Middle frontal gyrus (tissue), 1 donor: ENCODE measurements around the gene WDFY3.

Source experiments
- DNase-seq: peaks from one replicate; pipeline ENCODE4 v3.0.0-alpha.2; 2015; ENCODE audit warnings: low spot score; ENCODE audit errors: extremely low spot score

Gene WDFY3

DNA sequence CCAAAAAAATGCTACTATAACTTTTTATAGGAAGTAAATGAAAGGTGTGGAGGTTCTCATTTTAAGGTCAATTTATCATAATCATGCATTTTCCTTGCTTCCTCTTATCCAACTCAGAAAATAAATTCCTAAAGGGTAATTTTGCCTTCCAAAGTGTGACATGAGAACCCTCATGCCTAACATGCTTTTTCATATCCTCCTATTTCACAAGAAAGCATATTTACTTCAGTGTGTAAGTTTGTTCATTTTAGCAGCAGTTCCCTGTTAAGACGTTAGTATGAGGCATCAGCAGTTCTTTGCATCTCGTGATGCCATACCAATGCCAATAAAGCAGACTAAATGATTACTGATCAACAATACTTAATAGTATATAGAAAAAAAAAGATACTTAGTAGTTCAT is 18.4 kb downstream of the WDFY3 start:
- DNase-seq: no peak

DNA sequence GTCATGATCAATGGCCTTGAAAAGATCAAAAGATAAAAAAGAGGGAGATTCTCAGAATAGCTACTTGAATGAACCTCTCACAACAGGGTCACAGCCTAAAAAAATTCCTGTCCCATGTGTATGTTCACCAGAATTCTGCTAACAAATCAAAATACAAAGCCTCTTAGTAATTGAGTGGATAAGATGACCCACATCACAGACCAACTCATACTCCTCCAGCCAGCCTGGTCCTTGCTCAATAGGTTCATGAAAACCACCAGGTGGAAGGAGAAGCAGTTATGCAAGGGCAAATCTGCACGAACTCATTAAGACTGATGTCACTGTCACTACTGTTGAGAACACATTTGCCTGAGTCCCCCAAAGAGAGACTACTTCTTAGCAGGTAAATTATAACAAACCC is 21.5 kb downstream of the WDFY3 start:
- no peak for DNase-seq

DNA sequence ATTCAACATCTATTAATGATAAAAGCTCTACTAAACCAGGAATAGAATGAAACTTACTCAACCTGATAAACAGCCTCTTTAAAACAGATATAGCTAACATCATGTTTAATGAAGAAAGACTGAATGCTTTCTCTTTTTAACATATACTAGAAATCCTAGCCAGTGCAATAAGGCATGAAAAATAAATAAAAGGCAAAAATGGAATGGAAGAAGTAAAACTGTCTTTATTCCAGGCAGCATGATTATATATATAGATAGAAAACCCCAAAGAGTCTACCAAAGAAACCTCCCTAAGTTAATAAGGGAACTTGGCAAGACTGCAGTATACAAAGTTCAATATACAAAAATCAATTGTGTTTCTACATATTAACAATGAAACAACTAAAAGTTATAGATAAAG is 25.5 kb downstream of the WDFY3 start:
- DNase-seq: no peak

DNA sequence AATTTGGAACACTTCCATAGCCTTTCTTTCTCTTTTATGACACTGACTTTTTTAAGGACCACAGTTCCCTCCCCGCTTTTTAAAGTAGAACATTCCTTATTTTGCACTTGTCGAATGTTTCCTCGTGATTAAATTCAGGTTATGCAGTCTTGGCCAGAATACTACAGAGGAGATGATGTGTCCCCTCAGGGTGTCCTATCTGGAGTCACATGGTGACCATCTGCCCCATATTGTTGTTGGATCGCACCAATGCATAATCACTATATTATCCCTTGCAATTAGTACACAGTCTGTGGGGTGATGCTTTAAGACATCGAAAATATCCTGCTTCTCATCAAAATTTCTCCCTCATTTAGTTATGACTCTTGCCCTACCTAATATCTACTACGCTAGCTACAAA is 27.4 kb downstream of the WDFY3 start:
- no peak for DNase-seq

DNA sequence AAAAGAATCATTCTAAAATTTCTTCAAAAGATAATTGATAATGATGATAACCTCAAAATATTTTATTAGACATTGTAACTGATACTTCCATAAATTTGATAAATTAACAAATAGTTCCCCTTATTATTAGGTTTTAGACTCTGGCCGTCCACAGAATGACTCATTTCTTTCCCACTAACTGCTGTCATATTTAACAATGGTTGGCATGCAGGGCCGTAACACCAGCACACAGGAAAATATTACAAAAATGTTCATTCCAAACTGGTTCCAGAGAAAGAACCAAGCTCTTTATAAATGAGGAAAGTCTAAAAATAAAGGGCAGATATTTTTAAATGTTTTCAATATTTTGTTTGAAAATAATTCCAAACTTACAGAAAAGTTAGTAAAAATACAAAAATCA is 28.2 kb downstream of the WDFY3 start:
- DNase-seq: no peak

DNA sequence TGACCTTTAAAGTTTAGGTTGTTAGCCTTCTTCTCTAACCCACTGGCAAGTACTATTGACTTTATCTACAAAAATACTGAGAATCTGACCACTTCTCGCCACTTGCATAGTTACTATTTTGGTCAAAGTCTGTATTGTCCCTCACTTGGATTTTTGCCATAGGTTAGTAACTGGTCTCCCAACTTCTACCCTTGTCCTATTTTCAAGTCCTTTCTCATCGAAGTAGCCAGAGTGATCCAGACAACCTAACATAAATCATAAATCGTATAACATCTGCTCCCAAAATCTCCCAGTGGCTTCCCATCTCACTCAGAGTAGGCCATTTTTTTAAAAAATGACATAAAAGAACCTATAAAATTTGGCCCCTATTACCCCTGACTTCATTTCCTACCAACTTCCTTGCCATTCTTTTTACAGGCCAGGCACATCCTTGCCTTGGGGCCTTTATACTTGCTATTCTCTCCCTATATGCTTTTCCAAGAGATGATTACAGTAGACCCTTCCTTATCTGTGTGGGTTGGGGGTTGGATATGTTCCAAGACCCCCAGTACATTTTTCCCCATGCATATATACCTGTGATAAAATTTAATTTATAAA is 29.0 kb downstream of the WDFY3 start:
- no peak for DNase-seq

DNA sequence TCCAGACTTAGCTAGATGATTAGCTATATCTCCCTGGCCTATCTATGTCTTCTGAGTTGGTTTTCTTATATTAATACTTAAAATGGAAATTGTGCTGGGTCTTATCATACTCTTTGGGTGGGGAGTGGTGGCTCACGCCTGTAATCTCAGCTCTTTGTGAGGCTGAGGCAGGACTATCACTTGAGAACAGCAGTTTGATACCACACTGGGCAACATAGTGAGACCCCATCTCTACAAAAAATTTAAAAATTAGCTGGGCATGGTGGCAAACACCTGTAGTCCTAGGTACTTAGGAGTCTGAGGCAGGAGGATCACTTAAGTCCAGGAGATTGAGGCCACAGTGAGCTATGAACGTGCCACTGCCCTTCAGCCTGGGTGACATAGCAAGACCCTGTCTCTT is 30.4 kb downstream of the WDFY3 start:
- no peak for DNase-seq

DNA sequence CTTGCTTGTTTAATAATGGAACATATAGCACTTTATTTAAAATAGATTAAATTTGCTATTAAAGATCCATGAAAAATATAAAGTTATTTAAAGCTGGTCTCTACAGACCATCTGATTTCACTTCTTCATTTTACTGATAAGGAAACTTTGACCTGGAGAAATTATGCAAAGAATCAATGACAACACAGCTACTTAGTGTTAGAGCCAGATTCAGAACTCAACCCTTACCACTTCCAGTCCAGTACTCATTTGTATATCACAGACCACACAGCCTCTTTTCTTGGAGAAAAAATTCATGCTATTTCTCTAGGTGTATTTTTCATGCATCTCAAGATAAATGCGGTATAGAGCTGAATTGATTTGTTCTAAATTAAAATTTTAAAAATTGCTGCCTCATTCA is 34.0 kb downstream of the WDFY3 start:
- no peak for DNase-seq

DNA sequence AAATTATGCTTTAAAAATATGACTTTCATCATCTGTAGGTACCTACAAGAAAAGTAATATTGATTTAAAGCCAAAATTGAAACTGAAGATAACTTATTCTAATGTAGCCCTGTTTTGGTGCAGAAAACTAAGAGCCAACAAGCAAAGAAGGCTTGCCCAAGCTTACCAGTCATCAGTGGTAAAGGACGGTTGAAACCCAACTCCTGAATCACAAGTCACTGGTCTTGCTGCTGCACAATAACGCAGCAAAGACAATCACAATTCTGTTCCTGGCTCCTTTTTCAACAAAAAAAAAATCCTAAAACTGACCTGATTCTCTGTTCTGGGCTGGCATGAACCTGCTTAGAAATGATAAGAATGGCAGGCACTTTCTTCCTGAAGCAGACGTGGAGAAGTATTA is 34.5 kb downstream of the WDFY3 start:
- DNase-seq: no peak

DNA sequence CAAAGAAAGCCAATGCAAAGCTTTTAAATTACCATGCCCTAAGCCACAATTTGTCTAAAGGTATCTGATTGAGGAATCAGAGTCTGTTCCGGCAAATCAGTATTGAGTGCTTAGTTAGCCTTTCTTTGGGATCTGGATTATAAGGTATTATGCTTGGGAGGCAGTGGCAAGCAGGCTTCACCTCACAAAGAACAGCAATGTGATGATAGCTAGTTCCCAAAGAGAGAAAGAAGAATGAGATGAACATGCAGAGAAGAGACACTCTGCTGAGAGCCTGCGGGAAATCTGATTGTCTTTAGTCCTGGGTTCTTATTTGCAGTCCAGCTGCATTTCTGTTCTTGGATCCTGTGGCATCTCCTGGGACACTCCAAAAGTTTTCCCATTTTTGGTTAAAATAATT is 35.2 kb downstream of the WDFY3 start:
- no peak for DNase-seq

DNA sequence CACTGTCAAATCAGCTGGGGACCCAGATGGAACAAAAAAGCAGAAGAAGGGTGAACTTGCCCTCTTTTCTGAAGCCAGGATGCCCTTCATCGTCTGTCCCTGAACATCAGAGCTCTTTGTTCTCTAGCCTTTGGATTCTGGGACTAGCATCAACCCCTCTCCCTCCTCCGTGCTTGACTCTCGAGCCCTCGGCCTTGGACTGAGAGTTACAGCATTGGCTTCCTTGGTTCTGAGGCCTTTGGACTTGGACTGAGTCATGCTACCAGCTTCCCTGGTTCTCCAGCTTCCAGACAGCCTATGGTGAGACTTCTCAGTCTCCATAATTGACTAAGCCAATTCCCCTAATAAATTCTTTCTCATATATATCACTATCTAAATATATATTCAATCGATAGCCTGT is 38.4 kb downstream of the WDFY3 start:
- DNase-seq: no peak

DNA sequence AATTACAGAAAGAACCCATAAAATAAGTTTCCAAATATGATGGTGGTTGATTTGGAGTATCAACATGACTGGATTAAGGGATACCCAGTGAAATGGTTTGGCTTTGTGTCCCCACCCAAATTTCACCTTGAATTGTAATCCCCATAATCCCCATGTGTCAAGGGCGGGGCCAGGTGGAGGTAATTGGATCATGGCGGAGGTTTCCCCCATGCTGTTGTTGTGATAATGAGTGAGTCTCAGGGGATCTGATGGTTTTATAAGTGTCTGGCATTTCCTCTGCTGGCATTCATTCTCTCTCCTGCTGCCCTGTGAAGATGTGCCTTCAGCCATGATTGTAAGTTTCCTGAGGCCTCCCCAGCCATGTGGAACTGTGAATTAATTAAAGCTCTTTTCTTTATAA is 39.1 kb downstream of the WDFY3 start:
- DNase-seq: no peak

DNA sequence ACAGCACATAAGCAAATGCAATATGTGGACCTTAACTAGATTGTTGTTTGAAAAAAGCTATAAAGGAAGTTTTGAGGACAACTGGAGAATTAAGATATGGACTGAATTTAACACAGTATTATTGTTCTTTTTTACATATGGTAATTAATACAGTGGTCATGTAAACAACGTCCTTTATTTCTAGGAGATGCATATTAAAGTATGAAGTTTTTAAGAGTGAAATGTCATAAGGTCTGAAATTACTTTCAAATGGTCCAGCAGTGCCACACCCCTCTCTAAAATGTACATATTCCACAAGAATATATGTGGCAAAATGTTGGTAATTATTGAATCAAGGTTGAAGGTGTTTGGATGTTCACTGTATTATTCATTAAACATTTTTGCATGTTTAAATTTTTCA is 40.9 kb downstream of the WDFY3 start:
- DNase-seq: no peak

DNA sequence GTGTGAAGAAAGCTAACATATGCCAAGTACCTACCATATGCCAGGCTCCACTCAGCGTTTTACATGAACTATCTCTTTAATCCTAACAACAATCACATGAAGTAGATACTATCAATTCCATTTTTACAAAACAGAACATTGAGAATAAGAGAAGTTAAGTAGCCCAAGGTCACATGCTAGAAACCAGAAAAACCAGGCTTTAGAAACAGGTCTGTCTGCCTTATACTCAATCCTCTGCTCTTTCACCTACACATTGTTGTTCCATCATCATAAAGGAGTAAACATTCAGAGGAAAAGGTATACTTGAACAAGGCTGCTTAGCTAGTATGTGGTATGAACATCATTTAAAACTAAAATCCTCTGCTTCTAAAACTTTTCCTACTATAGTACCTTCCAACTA is 42.1 kb downstream of the WDFY3 start:
- DNase-seq: no peak

DNA sequence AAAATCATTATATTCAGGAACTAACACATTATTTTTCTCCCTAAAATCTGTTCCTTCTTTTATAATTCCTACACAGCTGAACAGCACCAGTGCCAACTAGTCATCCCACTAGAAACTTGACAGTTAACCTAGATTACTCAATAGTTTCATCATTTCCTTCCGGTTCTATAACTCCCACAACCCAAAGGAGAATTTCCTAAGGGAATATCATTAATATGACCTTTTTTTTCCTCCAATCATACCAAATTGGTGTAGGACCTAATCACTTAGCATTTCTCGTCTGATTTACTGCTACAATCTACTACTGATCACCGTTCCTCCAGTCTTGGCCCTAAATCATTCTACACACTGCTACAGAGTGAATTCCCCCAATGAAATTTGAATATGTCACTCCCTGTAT is 45.9 kb downstream of the WDFY3 start:
- DNase-seq: no peak

DNA sequence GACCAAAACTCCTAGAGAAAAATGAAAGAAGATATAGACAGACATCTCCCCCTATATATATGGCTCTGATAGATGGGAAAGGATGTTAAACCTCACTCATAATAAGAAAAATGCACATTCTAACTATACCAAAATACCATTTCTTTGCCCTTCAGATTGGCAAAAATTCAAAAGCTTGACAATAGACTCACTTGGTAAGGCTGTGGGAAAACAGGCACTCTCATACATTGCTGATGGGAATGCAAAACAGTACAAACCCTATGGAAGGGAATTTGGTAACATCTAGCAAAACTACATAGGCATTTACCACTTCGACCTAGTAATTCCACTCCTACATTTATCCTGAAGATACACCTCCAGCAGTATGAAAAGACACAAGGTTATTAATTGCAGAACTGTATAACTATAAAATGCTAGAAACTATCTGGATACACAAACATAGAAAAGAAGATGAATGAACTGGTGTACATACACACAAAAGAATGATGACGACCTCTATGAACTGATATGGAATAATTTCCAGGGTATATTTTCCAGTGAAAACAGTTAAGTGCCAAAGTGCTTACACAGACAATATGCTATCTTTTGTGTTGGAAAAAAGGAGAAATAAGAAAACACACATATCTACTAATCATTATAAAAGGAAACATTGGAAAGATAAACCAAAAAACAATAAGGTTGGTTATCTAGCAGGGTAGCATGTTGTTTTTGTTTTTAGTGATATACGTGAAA is 48.5 kb downstream of the WDFY3 start:
- DNase-seq: no peak

DNA sequence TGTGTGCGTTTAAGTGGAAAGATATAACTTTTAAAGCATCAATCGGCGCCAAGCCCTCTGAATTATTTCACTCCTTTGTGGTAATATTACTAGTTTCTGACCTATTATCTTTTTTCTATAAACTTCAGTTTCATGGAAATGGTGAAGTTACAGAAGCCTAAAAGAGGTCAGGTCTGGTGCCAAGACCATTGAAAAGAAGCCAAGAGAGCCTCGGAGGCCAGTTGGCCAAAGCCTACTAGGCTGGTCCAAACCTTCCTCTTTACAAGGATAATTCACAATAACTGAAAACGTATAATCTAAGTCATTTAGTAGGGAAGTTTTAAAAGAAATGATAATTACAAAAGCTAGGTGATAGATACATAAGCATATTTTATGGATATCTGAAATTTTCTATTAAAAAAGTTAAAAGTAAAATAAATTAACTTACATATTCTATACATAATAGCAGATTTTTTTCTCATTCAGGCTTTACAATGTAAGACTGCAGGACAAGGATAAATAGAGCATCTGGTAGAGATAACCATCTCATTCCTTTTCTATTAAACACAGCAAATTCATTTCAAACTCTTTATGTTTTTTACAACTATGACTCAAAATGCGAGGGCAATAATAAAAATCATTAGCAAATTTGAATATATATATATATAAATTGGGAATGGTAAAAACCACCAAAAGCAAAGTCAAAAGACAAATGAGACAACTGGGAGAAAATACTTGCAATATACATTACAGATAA is 49.2 kb downstream of the WDFY3 start:
- DNase-seq: no peak

DNA sequence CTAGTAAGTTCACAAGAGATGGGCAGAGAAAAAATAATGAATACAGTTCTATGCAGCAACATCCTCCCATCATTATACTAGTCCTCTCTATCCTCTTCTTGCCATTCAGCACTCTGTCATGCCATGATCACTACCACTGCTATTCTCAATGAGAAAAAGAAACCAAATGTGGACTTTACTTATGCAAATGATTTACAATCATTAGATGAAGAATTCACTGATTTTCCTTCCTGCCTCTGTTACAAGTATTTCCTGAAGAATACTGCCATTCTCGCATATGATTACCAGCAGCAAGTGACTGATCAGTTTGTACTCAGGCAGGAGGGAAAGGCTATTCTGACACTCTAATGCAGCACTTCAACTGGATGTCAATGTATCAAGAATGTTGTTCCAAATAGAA is 50.3 kb downstream of the WDFY3 start:
- DNase-seq: no peak

DNA sequence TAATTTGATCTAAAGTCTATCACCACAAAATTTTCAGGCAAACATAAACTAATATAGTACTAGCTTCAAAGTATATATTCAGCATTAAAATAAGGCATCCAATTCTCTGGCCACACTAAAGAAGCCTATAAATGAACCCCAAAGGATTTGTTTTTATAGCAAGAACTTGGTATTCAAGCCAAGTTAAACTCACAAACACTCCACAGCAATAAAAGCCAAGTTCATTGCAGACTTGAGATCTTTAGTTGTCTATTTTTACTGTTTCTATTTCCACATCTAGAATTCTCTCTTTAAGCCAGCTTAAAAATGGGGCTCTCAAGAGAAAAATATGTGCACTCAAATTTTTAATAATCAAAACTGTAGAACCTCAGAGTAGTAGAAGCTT is 51.1 kb downstream of the WDFY3 start:
- DNase-seq: peak; percentile 16

DNA sequence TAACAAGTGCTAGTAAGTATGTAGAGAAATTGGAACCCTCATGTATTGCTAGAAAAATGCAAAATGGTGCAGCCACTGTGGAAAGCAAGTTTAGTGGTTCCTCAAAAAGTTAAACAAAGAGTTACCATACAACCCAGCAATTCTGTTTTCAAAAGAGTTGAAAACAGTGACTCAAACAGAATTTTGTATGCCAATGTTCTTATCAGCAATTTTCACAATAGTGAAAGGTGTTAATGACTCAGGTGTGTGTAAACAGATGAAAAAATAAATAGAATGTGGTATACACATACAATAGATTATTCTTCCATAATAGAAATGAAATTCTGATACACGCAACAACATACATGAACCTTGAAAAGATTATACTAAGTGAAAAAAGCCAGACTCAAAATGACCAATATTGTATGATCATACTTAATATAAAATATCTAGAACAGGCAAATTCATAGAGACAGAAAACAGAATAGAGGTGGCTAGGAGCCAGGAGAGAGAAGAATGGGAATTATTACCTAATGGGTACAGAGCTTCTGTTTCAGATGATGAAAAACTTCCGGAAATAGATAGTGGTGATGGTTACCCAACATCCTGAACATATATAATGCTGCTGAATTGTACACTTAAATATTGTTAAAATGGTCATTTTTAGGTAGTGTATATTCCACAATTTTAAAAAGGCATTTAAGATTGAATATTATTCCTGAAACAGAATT is 51.6 kb downstream of the WDFY3 start:
- no peak for DNase-seq

DNA sequence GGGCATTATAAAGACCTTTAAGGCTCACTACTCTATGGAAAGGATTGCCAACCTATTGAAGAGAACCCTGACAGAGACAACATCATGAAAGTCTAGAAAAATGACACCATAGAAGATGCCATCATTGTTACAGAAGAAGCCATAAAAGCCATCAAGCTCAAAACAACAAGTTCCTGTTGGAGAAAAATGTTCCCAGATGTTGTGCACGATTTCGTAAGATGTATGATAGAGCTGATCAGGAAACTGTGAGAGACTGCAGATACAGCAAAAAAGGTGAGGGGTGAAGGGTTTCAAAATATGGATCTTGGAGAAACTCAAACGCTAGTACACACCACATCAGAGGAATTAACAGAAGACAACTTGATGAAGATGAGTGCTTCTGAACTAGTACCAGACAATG is 53.3 kb downstream of the WDFY3 start:
- DNase-seq: no peak

DNA sequence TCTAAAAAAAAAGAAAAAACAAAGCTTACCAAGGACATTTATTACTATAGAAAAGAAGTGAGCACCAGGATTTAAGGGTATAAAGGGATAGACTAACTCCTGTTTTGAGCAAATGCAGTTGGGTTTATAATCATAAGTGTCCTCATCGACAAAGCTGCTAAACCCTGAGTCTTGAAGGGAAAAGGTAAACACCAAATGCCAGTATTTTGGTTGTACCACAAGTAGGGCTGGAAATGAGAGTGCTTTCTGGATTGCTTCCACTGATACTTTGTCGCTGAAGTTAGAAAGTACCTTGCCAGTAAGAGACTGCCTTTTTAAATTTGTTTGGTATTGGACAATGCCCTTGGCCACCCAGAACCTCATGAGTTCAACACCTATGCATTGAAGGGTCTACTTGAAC is 53.7 kb downstream of the WDFY3 start:
- no peak for DNase-seq
